HEK293 (cell line): ENCODE measurements around the gene AKR1C3.
"Not testable (repeated sequence)": the region's sequence is repeated elsewhere in the genome, so short reads cannot be mapped to it uniquely, and the experiment has no call there.

Experiments used
- CTCF ChIA-PET: fragments of 350-600 bp; formaldehyde crosslinking; extraction: SDS; loops from one replicate; lab custom pipeline; 2021; ENCODE audit warnings: antibody characterized with exemption; lab: Yijun Ruan, JAX
- POLR2A ChIA-PET: fragments of 300-600 bp; formaldehyde crosslinking; extraction: SDS; loops from one replicate; lab custom pipeline; 2020; ENCODE audit warnings: antibody characterized with exemption, inconsistent platforms; lab: Yijun Ruan, JAX
- H3K27ac ChIP-seq: fragments of 200-500 bp; sonication (Bioruptor generic); 2 replicates; pipeline ENCODE4 v1.5.1; 2014; ENCODE audit warnings: low read depth, low read length, control low read depth, inconsistent platforms; ENCODE audit errors: extremely low read depth
- H3K36me3 ChIP-seq, 2 experiments: fragments of 200-500 bp in 1 of 2; sonication (Bioruptor generic) in 1 of 2; 1 replicate in 1 of 2; 2 replicates in 1 of 2; pipeline ENCODE4 v1.5.1; 2014 to 2017; ENCODE audit warnings: inconsistent platforms in 2 of 2, low read length in 2 of 2; ENCODE audit not compliant: control insufficient read depth in 2 of 2, insufficient read depth in 1 of 2
- H3K4me1 ChIP-seq: fragments of 200-500 bp; sonication (Bioruptor generic); 2 replicates; pipeline ENCODE4 v1.5.1; 2014; ENCODE audit warnings: mild to moderate bottlenecking, low read length, inconsistent platforms; ENCODE audit not compliant: control insufficient read depth, insufficient read depth
- H3K4me3 ChIP-seq: 2 replicates; pipeline ENCODE4 v1.5.1; 2011; ENCODE audit warnings: low read depth, mild to moderate bottlenecking, control low read depth, low read length, moderate library complexity
- H3K9me3 ChIP-seq: fragments of 200-500 bp; sonication (Bioruptor generic); 2 replicates; pipeline ENCODE4 v1.5.1; 2014; ENCODE audit warnings: low read depth, low read length, inconsistent platforms; ENCODE audit not compliant: control insufficient read depth, insufficient read depth
- SCRT1 ChIP-seq: fragments of 450-650 bp; formaldehyde crosslinking; IDR thresholded peaks from 2 replicates; pipeline ENCODE4 v1.5.1; 2016; ENCODE audit warnings: missing biosample characterization, missing genetic modification characterization, borderline replicate concordance
- SETDB1 ChIP-seq: IDR thresholded peaks from one replicate; pipeline ENCODE4 v1.6.1; 2017; ENCODE audit warnings: mild to moderate bottlenecking, low read length, moderate library complexity, mixed read lengths; ENCODE audit not compliant: insufficient read length
- TCF7L2 ChIP-seq: IDR thresholded peaks from 2 replicates; pipeline ENCODE4 v1.6.1; 2011; ENCODE audit warnings: low read depth, mild to moderate bottlenecking, inconsistent platforms, low read length, moderate library complexity, borderline replicate concordance
- ZBTB48 ChIP-seq: fragments of 450-650 bp; formaldehyde crosslinking; IDR thresholded peaks from 2 replicates; pipeline ENCODE4 v1.5.1; 2016; ENCODE audit warnings: missing biosample characterization, missing genetic modification characterization
- ZNF157 ChIP-seq: fragments of 450-650 bp; formaldehyde crosslinking; IDR thresholded peaks from 2 replicates; pipeline ENCODE4 v1.5.1; 2016; ENCODE audit warnings: missing biosample characterization, missing genetic modification characterization
- ZNF175 ChIP-seq: fragments of 450-650 bp; formaldehyde crosslinking; IDR thresholded peaks from 2 replicates; pipeline ENCODE4 v1.5.1; 2016; ENCODE audit warnings: missing biosample characterization, missing genetic modification characterization
- ZNF184 ChIP-seq: fragments of 450-650 bp; IDR thresholded peaks from 2 replicates; pipeline ENCODE4 v1.5.1; 2018; ENCODE audit warnings: missing biosample characterization, mild to moderate bottlenecking, missing genetic modification characterization
- ZNF214 ChIP-seq: fragments of 450-650 bp; formaldehyde crosslinking; IDR thresholded peaks from 2 replicates; pipeline ENCODE4 v1.5.1; 2017; ENCODE audit warnings: missing biosample characterization, mild to moderate bottlenecking, missing genetic modification characterization, borderline replicate concordance
- ZNF24 ChIP-seq: fragments of 450-650 bp; formaldehyde crosslinking; IDR thresholded peaks from 2 replicates; pipeline ENCODE4 v1.5.1; 2016; ENCODE audit warnings: missing biosample characterization, missing genetic modification characterization
- ZNF324 ChIP-seq: fragments of 450-650 bp; formaldehyde crosslinking; IDR thresholded peaks from 2 replicates; pipeline ENCODE4 v1.5.1; 2016; ENCODE audit warnings: missing biosample characterization, missing genetic modification characterization
- ZNF366 ChIP-seq: fragments of 450-650 bp; formaldehyde crosslinking; conservative IDR thresholded peaks from 2 replicates; pipeline ENCODE4 v1.5.1; 2016; ENCODE audit warnings: missing biosample characterization, missing genetic modification characterization
- ZNF426 ChIP-seq: fragments of 450-650 bp; formaldehyde crosslinking; IDR thresholded peaks from 2 replicates; pipeline ENCODE4 v1.5.1; 2017; ENCODE audit warnings: missing biosample characterization, missing genetic modification characterization, mild to moderate bottlenecking, inconsistent platforms, moderate library complexity
- ZNF48 ChIP-seq: fragments of 450-650 bp; formaldehyde crosslinking; IDR thresholded peaks from 2 replicates; pipeline ENCODE4 v1.5.1; 2016; ENCODE audit warnings: missing biosample characterization, missing genetic modification characterization
- ZNF670 ChIP-seq: fragments of 450-650 bp; formaldehyde crosslinking; IDR thresholded peaks from 2 replicates; pipeline ENCODE4 v1.5.1; 2016; ENCODE audit warnings: missing biosample characterization, missing genetic modification characterization, low read depth
- ZNF701 ChIP-seq: fragments of 450-650 bp; formaldehyde crosslinking; IDR thresholded peaks from 2 replicates; pipeline ENCODE4 v1.5.1; 2016; ENCODE audit warnings: missing biosample characterization, missing genetic modification characterization
- ZNF843 ChIP-seq: fragments of 450-650 bp; formaldehyde crosslinking; IDR thresholded peaks from 2 replicates; pipeline ENCODE4 v1.5.1; 2016; ENCODE audit warnings: missing biosample characterization, missing genetic modification characterization
- TF ChIP-seq, protein P1 (sequence below): fragments of 450-650 bp; formaldehyde crosslinking; IDR thresholded peaks from 2 replicates; pipeline ENCODE4 v1.5.1; 2016; ENCODE audit warnings: missing biosample characterization, missing genetic modification characterization, borderline replicate concordance
- TF ChIP-seq, protein P2 (sequence below): IDR thresholded peaks from 2 replicates; pipeline ENCODE4 v1.6.1; 2011; ENCODE audit warnings: mild to moderate bottlenecking, low read depth, low read length, borderline replicate concordance
- TF ChIP-seq, protein P3 (sequence below): fragments of 450-650 bp; formaldehyde crosslinking; IDR thresholded peaks from 2 replicates; pipeline ENCODE4 v1.5.1; 2016; ENCODE audit warnings: missing biosample characterization, missing genetic modification characterization
- TF ChIP-seq, protein P4 (sequence below): fragments of 450-650 bp; formaldehyde crosslinking; IDR thresholded peaks from 2 replicates; pipeline ENCODE4 v1.5.1; 2016; ENCODE audit warnings: missing biosample characterization, missing genetic modification characterization
- TF ChIP-seq, protein P5 (sequence below): fragments of 450-650 bp; formaldehyde crosslinking; IDR thresholded peaks from 2 replicates; pipeline ENCODE4 v1.5.1; 2017; ENCODE audit warnings: missing biosample characterization, missing genetic modification characterization

AKR1C3 gene

DNA sequence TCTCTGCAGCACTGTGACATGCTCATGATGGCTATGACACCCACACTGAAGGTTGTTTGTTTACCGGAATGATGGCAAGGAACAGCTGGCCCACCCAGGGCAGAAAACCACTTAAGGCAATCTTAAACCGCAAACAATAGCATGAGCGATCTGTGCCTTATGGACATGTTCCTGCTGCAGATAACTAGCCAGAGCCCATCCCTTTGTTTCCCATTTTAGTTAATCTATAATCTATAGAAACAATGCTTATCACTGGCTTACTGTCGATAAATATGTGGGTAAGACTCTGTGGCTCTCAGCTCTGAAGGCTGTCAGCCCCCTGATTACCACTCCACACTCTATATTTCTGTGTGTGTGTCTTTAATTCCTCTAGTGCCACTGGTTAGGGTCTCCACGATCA is 25.8 kb downstream of the AKR1C3 start:
- H3K36me3 ChIP-seq, H3K4me1 ChIP-seq, H3K4me3 ChIP-seq, POLR2A ChIA-PET, H3K9me3 ChIP-seq, H3K27ac ChIP-seq, CTCF ChIA-PET: not testable (repeated sequence)
- peak; percentile 32 for TF ChIP-seq SETDB1

DNA sequence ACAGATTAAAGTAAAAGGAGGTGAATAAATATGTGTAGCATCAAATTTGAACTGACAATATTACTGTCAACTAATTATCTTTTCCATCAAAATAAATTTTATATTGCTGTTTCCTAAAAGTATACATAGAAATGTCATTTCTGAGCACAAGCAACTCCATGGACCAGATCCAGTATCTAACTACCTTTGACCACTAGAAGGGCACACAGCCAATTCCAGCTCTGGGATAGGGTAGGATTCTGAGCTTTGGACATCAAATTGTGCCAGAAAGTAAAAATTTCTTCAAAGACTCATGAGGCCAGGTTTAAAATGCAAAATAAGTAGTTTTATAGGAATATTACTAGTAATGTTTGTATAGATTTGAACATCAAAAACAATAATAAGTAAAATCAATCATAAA is 29.7 kb downstream of the AKR1C3 start:
- no peak overlapping the region for H3K27ac ChIP-seq
- POLR2A ChIA-PET: no interaction called here
- H3K4me1 ChIP-seq: no peaks in the 10 kb centered on the region

More for the DNA sequence above, 29.7 kb downstream of the AKR1C3 start:
- H3K4me3 ChIP-seq: no peak overlapping the region
- H3K36me3 ChIP-seq: no peaks in the 10 kb centered on the region
- TF ChIP-seq ZNF24 (no peak), ZNF184 (tag by site-specific recombination) (no peak), ZNF670 (tag by site-specific recombination) (no peak), ZNF843 (tag by site-specific recombination) (no peak), ZNF175 (tag by site-specific recombination) (no peak), ZBTB48 (tag by site-specific recombination) (no peak), ZNF48 (tag by site-specific recombination) (no peak), ZNF366 (tag by site-specific recombination) (no peak), ZNF701 (tag by site-specific recombination) (no peak), ZNF157 (no peak), ZNF324 (no peak), SCRT1 (tag by site-specific recombination) (no peak), ZNF214 (tag by site-specific recombination) (no peak), ZNF426 (tag by site-specific recombination) (no peak), TCF7L2 (no peak)
- TF ChIP-seq, protein P1, sequence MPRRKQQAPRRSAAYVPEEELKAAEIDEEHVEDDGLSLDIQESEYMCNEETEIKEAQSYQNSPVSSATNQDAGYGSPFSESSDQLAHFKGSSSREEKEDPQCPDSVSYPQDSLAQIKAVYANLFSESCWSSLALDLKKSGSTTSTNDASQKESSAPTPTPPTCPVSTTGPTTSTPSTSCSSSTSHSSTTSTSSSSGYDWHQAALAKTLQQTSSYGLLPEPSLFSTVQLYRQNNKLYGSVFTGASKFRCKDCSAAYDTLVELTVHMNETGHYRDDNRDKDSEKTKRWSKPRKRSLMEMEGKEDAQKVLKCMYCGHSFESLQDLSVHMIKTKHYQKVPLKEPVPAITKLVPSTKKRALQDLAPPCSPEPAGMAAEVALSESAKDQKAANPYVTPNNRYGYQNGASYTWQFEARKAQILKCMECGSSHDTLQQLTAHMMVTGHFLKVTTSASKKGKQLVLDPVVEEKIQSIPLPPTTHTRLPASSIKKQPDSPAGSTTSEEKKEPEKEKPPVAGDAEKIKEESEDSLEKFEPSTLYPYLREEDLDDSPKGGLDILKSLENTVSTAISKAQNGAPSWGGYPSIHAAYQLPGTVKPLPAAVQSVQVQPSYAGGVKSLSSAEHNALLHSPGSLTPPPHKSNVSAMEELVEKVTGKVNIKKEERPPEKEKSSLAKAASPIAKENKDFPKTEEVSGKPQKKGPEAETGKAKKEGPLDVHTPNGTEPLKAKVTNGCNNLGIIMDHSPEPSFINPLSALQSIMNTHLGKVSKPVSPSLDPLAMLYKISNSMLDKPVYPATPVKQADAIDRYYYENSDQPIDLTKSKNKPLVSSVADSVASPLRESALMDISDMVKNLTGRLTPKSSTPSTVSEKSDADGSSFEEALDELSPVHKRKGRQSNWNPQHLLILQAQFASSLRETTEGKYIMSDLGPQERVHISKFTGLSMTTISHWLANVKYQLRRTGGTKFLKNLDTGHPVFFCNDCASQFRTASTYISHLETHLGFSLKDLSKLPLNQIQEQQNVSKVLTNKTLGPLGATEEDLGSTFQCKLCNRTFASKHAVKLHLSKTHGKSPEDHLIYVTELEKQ (tag by site-specific recombination): no peak
- TF ChIP-seq, protein P2, sequence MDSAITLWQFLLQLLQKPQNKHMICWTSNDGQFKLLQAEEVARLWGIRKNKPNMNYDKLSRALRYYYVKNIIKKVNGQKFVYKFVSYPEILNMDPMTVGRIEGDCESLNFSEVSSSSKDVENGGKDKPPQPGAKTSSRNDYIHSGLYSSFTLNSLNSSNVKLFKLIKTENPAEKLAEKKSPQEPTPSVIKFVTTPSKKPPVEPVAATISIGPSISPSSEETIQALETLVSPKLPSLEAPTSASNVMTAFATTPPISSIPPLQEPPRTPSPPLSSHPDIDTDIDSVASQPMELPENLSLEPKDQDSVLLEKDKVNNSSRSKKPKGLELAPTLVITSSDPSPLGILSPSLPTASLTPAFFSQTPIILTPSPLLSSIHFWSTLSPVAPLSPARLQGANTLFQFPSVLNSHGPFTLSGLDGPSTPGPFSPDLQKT: no peak
- TF ChIP-seq, protein P3, sequence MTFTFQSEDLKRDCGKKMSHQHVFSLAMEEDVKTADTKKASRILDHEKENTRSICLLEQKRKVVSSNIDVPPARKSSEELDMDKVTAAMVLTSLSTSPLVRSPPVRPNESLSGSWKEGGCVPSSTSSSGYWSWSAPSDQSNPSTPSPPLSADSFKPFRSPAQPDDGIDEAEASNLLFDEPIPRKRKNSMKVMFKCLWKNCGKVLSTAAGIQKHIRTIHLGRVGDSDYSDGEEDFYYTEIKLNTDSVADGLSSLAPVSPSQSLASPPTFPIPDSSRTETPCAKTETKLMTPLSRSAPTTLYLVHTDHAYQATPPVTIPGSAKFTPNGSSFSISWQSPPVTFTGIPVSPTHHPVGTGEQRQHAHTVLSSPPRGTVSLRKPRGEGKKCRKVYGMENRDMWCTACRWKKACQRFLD (tag by site-specific recombination): no peak
- TF ChIP-seq, protein P4, sequence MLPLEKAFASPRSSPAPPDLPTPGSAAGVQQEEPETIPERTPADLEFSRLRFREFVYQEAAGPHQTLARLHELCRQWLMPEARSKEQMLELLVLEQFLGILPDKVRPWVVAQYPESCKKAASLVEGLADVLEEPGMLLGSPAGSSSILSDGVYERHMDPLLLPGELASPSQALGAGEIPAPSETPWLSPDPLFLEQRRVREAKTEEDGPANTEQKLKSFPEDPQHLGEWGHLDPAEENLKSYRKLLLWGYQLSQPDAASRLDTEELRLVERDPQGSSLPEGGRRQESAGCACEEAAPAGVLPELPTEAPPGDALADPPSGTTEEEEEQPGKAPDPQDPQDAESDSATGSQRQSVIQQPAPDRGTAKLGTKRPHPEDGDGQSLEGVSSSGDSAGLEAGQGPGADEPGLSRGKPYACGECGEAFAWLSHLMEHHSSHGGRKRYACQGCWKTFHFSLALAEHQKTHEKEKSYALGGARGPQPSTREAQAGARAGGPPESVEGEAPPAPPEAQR (tag by site-specific recombination): no peak
- TF ChIP-seq, protein P5, sequence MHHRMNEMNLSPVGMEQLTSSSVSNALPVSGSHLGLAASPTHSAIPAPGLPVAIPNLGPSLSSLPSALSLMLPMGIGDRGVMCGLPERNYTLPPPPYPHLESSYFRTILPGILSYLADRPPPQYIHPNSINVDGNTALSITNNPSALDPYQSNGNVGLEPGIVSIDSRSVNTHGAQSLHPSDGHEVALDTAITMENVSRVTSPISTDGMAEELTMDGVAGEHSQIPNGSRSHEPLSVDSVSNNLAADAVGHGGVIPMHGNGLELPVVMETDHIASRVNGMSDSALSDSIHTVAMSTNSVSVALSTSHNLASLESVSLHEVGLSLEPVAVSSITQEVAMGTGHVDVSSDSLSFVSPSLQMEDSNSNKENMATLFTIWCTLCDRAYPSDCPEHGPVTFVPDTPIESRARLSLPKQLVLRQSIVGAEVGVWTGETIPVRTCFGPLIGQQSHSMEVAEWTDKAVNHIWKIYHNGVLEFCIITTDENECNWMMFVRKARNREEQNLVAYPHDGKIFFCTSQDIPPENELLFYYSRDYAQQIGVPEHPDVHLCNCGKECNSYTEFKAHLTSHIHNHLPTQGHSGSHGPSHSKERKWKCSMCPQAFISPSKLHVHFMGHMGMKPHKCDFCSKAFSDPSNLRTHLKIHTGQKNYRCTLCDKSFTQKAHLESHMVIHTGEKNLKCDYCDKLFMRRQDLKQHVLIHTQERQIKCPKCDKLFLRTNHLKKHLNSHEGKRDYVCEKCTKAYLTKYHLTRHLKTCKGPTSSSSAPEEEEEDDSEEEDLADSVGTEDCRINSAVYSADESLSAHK (tag by site-specific recombination): no peak
- CTCF ChIA-PET: interaction anchor here (0.6 kb wide), 1 partner anchor 30 kb away, joined by 4 read pairs; the partner anchor contains the start of gene AKR1C3
- H3K9me3 ChIP-seq: no peaks in the 10 kb centered on the region
